NCI-H2029 treated with DMSO at 0.1 percent for 48 hours (cell line): Measurements from ENCODE around the gene JAKMIP2.
"Not testable (repeated sequence)": the region's sequence is repeated elsewhere in the genome, so short reads cannot be mapped to it uniquely, and the experiment has no call there.

Experiments
- DNase-seq: peaks from one replicate; lab custom pipeline; 2025; lab: John Stamatoyannopoulos, UW

The JAKMIP2 gene

GRCh38 chr5:147648597-147648996, 133.9 kb downstream of the JAKMIP2 start:
- no peak for DNase-seq

- no peak for DNase-seq
Measured at GRCh38 chr5:147645197-147645596, 137.3 kb downstream of the JAKMIP2 start.

- no peak for DNase-seq
Measured at GRCh38 chr5:147644460-147644859, 138.1 kb downstream of the JAKMIP2 start.

GRCh38 chr5:147643142-147643541, 139.4 kb downstream of the JAKMIP2 start:
- no peak for DNase-seq

- DNase-seq: no peak
Measured at GRCh38 chr5:147642666-147643065, 139.9 kb downstream of the JAKMIP2 start.

GRCh38 chr5:147639321-147639720, 143.2 kb downstream of the JAKMIP2 start:
- DNase-seq: no peak

- DNase-seq: no peak
Measured at GRCh38 chr5:147636729-147636984, 145.9 kb downstream of the JAKMIP2 start.

GRCh38 chr5:147635882-147636728, 146.4 kb downstream of the JAKMIP2 start:
- no peak for DNase-seq

- DNase-seq: not testable (repeated sequence)
Measured at GRCh38 chr5:147635439-147635838, 147.1 kb downstream of the JAKMIP2 start.

- DNase-seq: no peak
Measured at GRCh38 chr5:147633173-147633572, 149.4 kb downstream of the JAKMIP2 start.

- no peak for DNase-seq
Measured at GRCh38 chr5:147631428-147632003, 151.0 kb downstream of the JAKMIP2 start.

- DNase-seq: no peak
Measured at GRCh38 chr5:147629196-147629595, 153.3 kb downstream of the JAKMIP2 start.

- peak; percentile 64 for DNase-seq
Measured at GRCh38 chr5:147628058-147628895, 154.3 kb downstream of the JAKMIP2 start.

GRCh38 chr5:147626464-147626863, 156.1 kb downstream of the JAKMIP2 start:
- DNase-seq: no peak

- DNase-seq: no peak
Measured at GRCh38 chr5:147621016-147621415, 161.5 kb downstream of the JAKMIP2 start.

- DNase-seq: no peak
Measured at GRCh38 chr5:147619281-147619878, 163.1 kb downstream of the JAKMIP2 start.

- DNase-seq: no peak
Measured at GRCh38 chr5:147617711-147618350, 164.7 kb downstream of the JAKMIP2 start.

- DNase-seq: no peak
Measured at GRCh38 chr5:147617191-147617606, 165.3 kb downstream of the JAKMIP2 start.

GRCh38 chr5:147616421-147616820, 166.1 kb downstream of the JAKMIP2 start:
- DNase-seq: no peak

GRCh38 chr5:147613359-147613758, 169.2 kb downstream of the JAKMIP2 start:
- DNase-seq: no peak

- DNase-seq: no peak
Measured at GRCh38 chr5:147611483-147611882, 171.0 kb downstream of the JAKMIP2 start.

GRCh38 chr5:147610798-147611197, 171.7 kb downstream of the JAKMIP2 start:
- DNase-seq: no peak
